CD8-positive, alpha-beta memory T cell (primary cell): Measurements from ENCODE around the gene DNAJC5. TPM values are rescaled to one million over a fixed set of nuclear protein-coding genes. Genes with fewer than 3 reads are reported as not detected.
"Not testable (repeated sequence)": the region's sequence is repeated elsewhere in the genome, so short reads cannot be mapped to it uniquely, and the experiment has no call there.

Experiments
- CTCF ChIA-PET: fragments of 350-600 bp; sonication (Branson Sonifier 250); formaldehyde crosslinking; loops from one replicate; lab custom pipeline; 2021; ENCODE audit warnings: antibody characterized with exemption; lab: Charles Lee
- POLR2A ChIA-PET: fragments of 350-600 bp; sonication (Branson Sonifier 250); formaldehyde crosslinking; loops from one replicate; lab custom pipeline; 2021; ENCODE audit warnings: antibody characterized with exemption; lab: Charles Lee
- DNase-seq, 5 donors: peaks; one replicate each; pipeline versions ENCODE4 v3.0.0 to v3.0.0-alpha.2; 2020 to 2022; ENCODE audit warnings: mixed read lengths in 1 of 5
- H3K27ac ChIP-seq: one replicate; pipeline ENCODE4 v1.7.0; 2013; ENCODE audit warnings: low read depth, mild to moderate bottlenecking, low read length, moderate library complexity
- H3K27me3 ChIP-seq: 2 replicates; pipeline ENCODE4 v1.7.0; 2013; ENCODE audit warnings: low read length, mild to moderate bottlenecking; ENCODE audit not compliant: insufficient read depth, poor library complexity, severe bottlenecking
- H3K36me3 ChIP-seq: 2 replicates; pipeline ENCODE4 v1.7.0; 2013; ENCODE audit warnings: mild to moderate bottlenecking, low read length, moderate library complexity; ENCODE audit not compliant: insufficient read depth
- H3K4me1 ChIP-seq: 2 replicates; pipeline ENCODE4 v1.7.0; 2013; ENCODE audit warnings: mild to moderate bottlenecking, low read length, moderate library complexity; ENCODE audit not compliant: insufficient read depth
- H3K4me3 ChIP-seq: 2 replicates; pipeline ENCODE4 v1.7.0; 2013; ENCODE audit warnings: mild to moderate bottlenecking, low read length
- H3K9me3 ChIP-seq: 2 replicates; pipeline ENCODE4 v1.7.0; 2013; ENCODE audit warnings: mild to moderate bottlenecking, low read length
- H3K27ac Mint-ChIP-seq, 8 donors: one replicate each; pipeline ENCODE4 v1.8.0; 2020 to 2021; ENCODE audit warnings: mixed read lengths in 8 of 8, mild to moderate bottlenecking in 6 of 8, inconsistent platforms in 3 of 8, moderate library complexity in 3 of 8
- H3K27me3 Mint-ChIP-seq, 2 donors: one replicate each; pipeline ENCODE4 v1.8.0; 2020 to 2021; ENCODE audit warnings: mixed read lengths in 2 of 2, mild to moderate bottlenecking in 1 of 2, moderate library complexity in 1 of 2
- H3K36me3 Mint-ChIP-seq, 3 donors: one replicate each; pipeline ENCODE4 v1.8.0; 2020 to 2021; ENCODE audit warnings: mixed read lengths in 3 of 3, inconsistent platforms in 1 of 3, mild to moderate bottlenecking in 1 of 3
- H3K4me1 Mint-ChIP-seq, 3 donors: one replicate each; pipeline ENCODE4 v1.8.0; 2020 to 2021; ENCODE audit warnings: mixed read lengths in 3 of 3, inconsistent platforms in 1 of 3, mild to moderate bottlenecking in 1 of 3
- H3K4me3 Mint-ChIP-seq, 7 donors: one replicate each; pipeline ENCODE4 v1.8.0; 2020 to 2021; ENCODE audit warnings: mixed read lengths in 7 of 7, mild to moderate bottlenecking in 6 of 7, moderate library complexity in 4 of 7, inconsistent platforms in 2 of 7
- H3K9me3 Mint-ChIP-seq, 5 donors: one replicate each; pipeline ENCODE4 v1.8.0; 2020 to 2022; ENCODE audit warnings: mixed read lengths in 5 of 5, mild to moderate bottlenecking in 3 of 5, moderate library complexity in 2 of 5, inconsistent platforms in 1 of 5
- polyA plus RNA-seq: library from polyadenylated mRNA; unstranded; fragments of 300-500 nt; fragmentation: Illumina TruSeq; gene quantifications from one replicate; pipeline ENCODE4 v1.2.3, GENCODE V29; 2021
- total RNA-seq, 2 experiments: library from RNA; stranded (reverse); gene quantifications; one replicate each; pipeline ENCODE4 v1.2.3, GENCODE V29; 2021

The DNAJC5 gene
- total and polyA plus RNA-seq, 3 experiments from 2014 or later: 8.3 to 40.9 (median 38.9) TPM

GRCh38 chr20:63851548-63851943 is 43.4 kb upstream of the DNAJC5 start:
- H3K27ac Mint-ChIP-seq, H3K36me3 Mint-ChIP-seq, H3K4me1 Mint-ChIP-seq, H3K4me3 Mint-ChIP-seq, H3K4me3 ChIP-seq, POLR2A ChIA-PET, DNase-seq, H3K36me3 ChIP-seq, H3K9me3 ChIP-seq, CTCF ChIA-PET, H3K27ac ChIP-seq, H3K9me3 Mint-ChIP-seq: not testable (repeated sequence)
- peaks cover 11% of the 10 kb centered on the region for H3K27me3 ChIP-seq
- peaks cover 16% of the 10 kb centered on the region for H3K4me1 ChIP-seq
- peaks cover 13 to 19% of the 10 kb centered on the region in 2 donors for H3K27me3 Mint-ChIP-seq

- Mint-ChIP-seq H3K27me3 (peaks cover 13 to 16% of the 10 kb centered on the region in 2 donors), H3K4me1 (peaks cover 15 to 20% (median 19%) of the 10 kb centered on the region in 3 donors)
- H3K4me3 Mint-ChIP-seq, H3K9me3 Mint-ChIP-seq, H3K27ac ChIP-seq, DNase-seq, H3K27ac Mint-ChIP-seq, H3K36me3 Mint-ChIP-seq, H3K4me3 ChIP-seq, H3K27me3 ChIP-seq, POLR2A ChIA-PET, H3K9me3 ChIP-seq, H3K36me3 ChIP-seq: not testable (repeated sequence)
- H3K4me1 ChIP-seq: peaks cover 21% of the 10 kb centered on the region
- CTCF ChIA-PET: interaction anchor here (2.5 kb wide), 1 partner anchor 11 kb away, joined by 12 read pairs; the partner anchor contains the start of gene TPD52L2
These were observed 41.2 kb upstream of the DNAJC5 start for GRCh38 chr20:63853733-63854068.

- POLR2A ChIA-PET: no interaction called here
- CTCF ChIA-PET: interaction anchor here (2.5 kb wide), 1 partner anchor 10 kb away, joined by 12 read pairs; the partner anchor contains the start of gene TPD52L2
- peak overlapping the region in 1 of 8 donors; percentile 70 for H3K27ac Mint-ChIP-seq
- no peak for DNase-seq
- no peaks in the 10 kb centered on the region for H3K27me3 ChIP-seq
- H3K4me1 Mint-ChIP-seq: peaks cover 19 to 25% (median 24%) of the 10 kb centered on the region in 3 donors
- no peaks in the 10 kb centered on the region for H3K36me3 Mint-ChIP-seq
- no peak overlapping the region for H3K4me3 ChIP-seq
- peaks cover 13 to 16% of the 10 kb centered on the region in 2 donors for H3K27me3 Mint-ChIP-seq
- H3K9me3 Mint-ChIP-seq: no peaks in the 10 kb centered on the region
- peaks cover 26% of the 10 kb centered on the region for H3K4me1 ChIP-seq
- no peak overlapping the region for H3K4me3 Mint-ChIP-seq
- H3K36me3 ChIP-seq: no peaks in the 10 kb centered on the region
- H3K27ac ChIP-seq: no peak overlapping the region
- no peaks in the 10 kb centered on the region for H3K9me3 ChIP-seq
These were observed 40.7 kb upstream of the DNAJC5 start for GRCh38 chr20:63854069-63854765.

DNA sequence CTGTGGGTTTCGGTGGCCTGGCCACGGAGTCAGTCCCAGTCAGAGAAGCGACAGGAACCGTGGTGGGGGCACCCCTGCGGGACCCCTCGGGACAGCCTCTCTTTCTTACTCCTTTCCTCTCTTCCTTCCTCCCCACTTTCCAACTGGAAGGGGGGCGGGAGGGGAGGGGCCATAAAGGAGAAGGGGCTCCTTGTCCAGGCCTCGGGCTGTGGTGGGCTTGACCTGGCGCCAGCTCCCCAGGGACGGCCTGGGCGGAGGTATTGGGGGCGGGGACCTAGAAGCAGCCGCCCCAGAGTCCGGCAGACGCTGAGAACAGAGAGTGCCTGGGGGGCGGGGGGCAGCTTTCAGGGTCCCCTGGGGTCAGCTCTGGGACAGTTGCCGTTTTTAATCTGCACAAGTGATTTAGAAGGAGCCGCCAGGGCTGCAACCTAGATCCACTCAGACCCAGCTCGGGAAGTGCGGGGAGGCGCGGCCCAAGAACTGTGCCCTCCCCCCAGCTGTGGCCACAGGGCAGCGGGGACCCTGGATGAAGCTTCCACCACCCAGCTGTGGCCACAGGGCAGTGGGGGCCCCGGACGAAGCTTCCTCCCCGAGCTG is 40.1 kb upstream of the DNAJC5 start:
- Histone ChIP-seq H3K27ac (no peak overlapping the region), H3K36me3 (no peaks in the 10 kb centered on the region), H3K4me3 (no peak overlapping the region), H3K27me3 (no peaks in the 10 kb centered on the region), H3K4me1 (peaks cover 26% of the 10 kb centered on the region), H3K9me3 (no peaks in the 10 kb centered on the region)
- ChIA-PET CTCF (interaction anchor here (2.5 kb wide), 1 partner anchor 10 kb away, joined by 12 read pairs; the partner anchor contains the start of gene TPD52L2), POLR2A (interaction anchor here (0.6 to 0.9 kb wide), 2 partner anchors 39 to 359 kb away, joined by 3 to 4 read pairs; no protein-coding TSS in a partner anchor)
- no peaks in the 10 kb centered on the region for H3K9me3 Mint-ChIP-seq
- no peak overlapping the region for H3K27ac Mint-ChIP-seq
- no peak for DNase-seq
- peaks cover 13 to 16% of the 10 kb centered on the region in 2 donors for H3K27me3 Mint-ChIP-seq
- no peak overlapping the region for H3K4me3 Mint-ChIP-seq
- peaks cover 22 to 29% (median 24%) of the 10 kb centered on the region in 3 donors for H3K4me1 Mint-ChIP-seq
- no peaks in the 10 kb centered on the region for H3K36me3 Mint-ChIP-seq

- Histone ChIP-seq H3K27me3 (no peaks in the 10 kb centered on the region), H3K36me3 (no peaks in the 10 kb centered on the region), H3K4me1 (peaks cover 26% of the 10 kb centered on the region), H3K9me3 (no peaks in the 10 kb centered on the region), H3K4me3 (no peak overlapping the region), H3K27ac (no peak overlapping the region)
- Mint-ChIP-seq H3K4me1 (peaks cover 22 to 29% (median 23%) of the 10 kb centered on the region in 3 donors), H3K27me3 (peaks cover 11 to 14% of the 10 kb centered on the region in 2 donors), H3K4me3 (no peak overlapping the region), H3K9me3 (no peaks in the 10 kb centered on the region), H3K36me3 (peaks cover 0 to under 1% (median 0%) of the 10 kb centered on the region in 3 donors), H3K27ac (no peak overlapping the region)
- POLR2A ChIA-PET: interaction anchor here (0.6 to 0.9 kb wide), 2 partner anchors 39 to 359 kb away, joined by 3 to 4 read pairs; no protein-coding TSS in a partner anchor
- no peak for DNase-seq
- CTCF ChIA-PET: interaction anchor here (1.1 to 2.5 kb wide), 2 partner anchors 9 to 318 kb away, joined by 3 to 12 read pairs; partner anchors contain the start of genes PTK6 and TPD52L2
These were observed 39.4 kb upstream of the DNAJC5 start for GRCh38 chr20:63855363-63856097.

GRCh38 chr20:63856098-63856511 is 38.8 kb upstream of the DNAJC5 start:
- H3K27me3 Mint-ChIP-seq: peaks cover 8% of the 10 kb centered on the region in 2 donors
- POLR2A ChIA-PET: interaction anchor here (0.9 kb wide), 1 partner anchor 38 kb away, joined by 3 read pairs; no protein-coding TSS in a partner anchor
- no peaks in the 10 kb centered on the region for H3K9me3 Mint-ChIP-seq
- H3K4me3 ChIP-seq: no peak overlapping the region
- CTCF ChIA-PET: interaction anchor here (1.1 kb wide), 1 partner anchor 319 kb away, joined by 3 read pairs; the partner anchor contains the start of gene PTK6
- peaks cover 20 to 29% (median 22%) of the 10 kb centered on the region in 3 donors for H3K4me1 Mint-ChIP-seq
- no peaks in the 10 kb centered on the region for H3K27me3 ChIP-seq
- DNase-seq: no peak
- no peaks in the 10 kb centered on the region for H3K36me3 ChIP-seq
- peaks cover 26% of the 10 kb centered on the region for H3K4me1 ChIP-seq
- no peak overlapping the region for H3K4me3 Mint-ChIP-seq
- H3K36me3 Mint-ChIP-seq: peaks cover 0 to 6% (median 0%) of the 10 kb centered on the region in 3 donors
- no peak overlapping the region for H3K27ac ChIP-seq
- H3K27ac Mint-ChIP-seq: no peak overlapping the region
- H3K9me3 ChIP-seq: no peaks in the 10 kb centered on the region

DNA sequence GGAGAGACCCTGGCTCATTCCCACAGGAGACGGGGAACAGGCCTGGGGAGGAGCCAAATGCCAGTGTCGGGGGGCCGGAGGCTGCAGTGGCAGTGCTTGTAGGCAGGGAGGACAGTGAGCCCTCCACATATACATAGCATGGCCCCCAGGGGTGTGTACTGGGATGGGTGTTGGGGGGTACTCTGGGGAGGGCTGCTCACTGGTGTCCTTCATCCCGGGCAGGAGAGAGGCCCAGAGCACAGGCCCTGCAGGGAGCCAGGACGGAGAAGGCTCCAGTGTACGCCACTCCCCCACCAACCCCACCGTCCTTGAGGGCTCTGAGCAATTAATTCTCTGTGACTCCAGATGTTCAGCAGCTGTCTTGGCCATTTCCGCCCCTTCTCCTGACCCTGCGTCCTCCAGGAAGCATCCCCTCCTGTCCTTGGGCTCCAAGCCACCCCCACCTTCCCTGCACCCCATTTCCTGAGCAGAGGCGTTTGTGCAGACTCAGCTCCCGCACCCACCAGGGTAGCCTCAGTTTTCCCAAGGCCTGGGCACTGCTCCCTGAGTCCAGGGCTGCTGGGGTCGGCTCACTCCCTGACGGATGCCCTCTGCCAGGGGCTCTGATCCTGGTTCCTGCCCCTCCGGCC is 37.0 kb upstream of the DNAJC5 start:
- peak overlapping the region; percentile 24 for H3K27ac ChIP-seq
- H3K4me3 ChIP-seq: peak overlapping the region; percentile 19
- no peaks in the 10 kb centered on the region for H3K9me3 Mint-ChIP-seq
- H3K4me3 Mint-ChIP-seq: peak overlapping the region in 3 of 7 donors; percentile 15 to 65 (median 20)
- H3K27me3 Mint-ChIP-seq: no peaks in the 10 kb centered on the region
- DNase-seq: no peak
- peaks cover 0 to 8% (median 0%) of the 10 kb centered on the region in 3 donors for H3K36me3 Mint-ChIP-seq
- no peaks in the 10 kb centered on the region for H3K36me3 ChIP-seq
- H3K27ac Mint-ChIP-seq: peak overlapping the region in 1 of 8 donors; percentile 64
- H3K9me3 ChIP-seq: no peaks in the 10 kb centered on the region
- CTCF ChIA-PET: no interaction called here
- POLR2A ChIA-PET: no interaction called here
- no peaks in the 10 kb centered on the region for H3K27me3 ChIP-seq
- H3K4me1 ChIP-seq: peaks cover 26% of the 10 kb centered on the region
- peaks cover 20 to 29% (median 22%) of the 10 kb centered on the region in 3 donors for H3K4me1 Mint-ChIP-seq
